Adrenal gland (tissue), 5 donors: Measurements from ENCODE around the gene ALPG.

Experiments
- POLR2A ChIP-seq, 2 donors: fragments of 450-650 bp; IDR thresholded peaks; one replicate each; pipeline ENCODE4 v1.6.1; 2017; ENCODE audit warnings: antibody characterized with exemption in 2 of 2, mild to moderate bottlenecking in 2 of 2, moderate library complexity in 1 of 2
- TF ChIP-seq, protein P1 (sequence below), 6 experiments: fragments of 450-650 bp in 4 of 6; fragments of 200-600 bp in 2 of 6; sonication (generic) in 1 of 6; IDR thresholded peaks; 1 replicate in 5 of 6; 2 replicates in 1 of 6; pipeline versions ENCODE4 v1.5.1 to v1.8.0; 2016 to 2021; ENCODE audit warnings: antibody characterized with exemption in 6 of 6, mild to moderate bottlenecking in 2 of 6, moderate library complexity in 1 of 6
- donor health status: DM: no; HTN: no; CAD: no.

DNA sequence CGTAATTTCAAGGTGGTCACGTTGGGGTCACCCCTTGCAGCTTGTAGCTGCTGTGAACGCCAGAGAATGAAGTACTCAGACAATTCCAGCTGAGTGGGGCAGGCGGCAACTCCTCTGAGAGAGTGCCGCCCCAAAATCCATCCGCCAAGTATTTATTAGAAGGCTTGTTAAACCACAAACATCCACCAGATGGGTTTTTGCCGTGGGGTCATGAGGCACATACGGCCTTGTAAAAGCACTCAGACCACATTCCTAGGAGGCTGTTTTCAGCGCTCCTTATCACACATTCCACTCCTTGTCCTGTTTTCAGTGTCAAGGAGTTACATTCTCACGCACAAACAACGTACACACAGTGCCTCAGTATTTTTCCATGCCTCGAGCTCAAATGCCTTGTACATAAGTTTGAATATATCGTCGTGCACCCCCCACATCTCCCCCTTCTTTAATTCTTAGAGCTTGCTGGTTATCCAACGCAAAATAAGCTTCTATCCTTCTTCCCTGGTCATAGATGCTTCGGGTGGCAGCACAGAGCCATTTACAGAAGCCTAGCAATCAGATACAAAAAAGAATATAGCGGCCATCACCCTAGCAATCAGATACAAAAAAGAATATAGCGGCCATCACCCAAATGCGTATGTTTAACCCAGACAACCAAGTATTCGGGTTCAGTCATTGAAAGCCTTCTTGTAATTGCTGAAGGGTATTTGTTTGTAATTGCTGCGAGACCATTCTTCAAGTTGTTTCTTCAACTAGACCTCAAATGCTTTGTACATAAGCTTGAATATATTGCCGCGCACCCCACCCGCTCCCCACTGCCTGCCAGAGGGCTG is 20.8 kb upstream of the ALPG start:
- TF ChIP-seq, protein P1, sequence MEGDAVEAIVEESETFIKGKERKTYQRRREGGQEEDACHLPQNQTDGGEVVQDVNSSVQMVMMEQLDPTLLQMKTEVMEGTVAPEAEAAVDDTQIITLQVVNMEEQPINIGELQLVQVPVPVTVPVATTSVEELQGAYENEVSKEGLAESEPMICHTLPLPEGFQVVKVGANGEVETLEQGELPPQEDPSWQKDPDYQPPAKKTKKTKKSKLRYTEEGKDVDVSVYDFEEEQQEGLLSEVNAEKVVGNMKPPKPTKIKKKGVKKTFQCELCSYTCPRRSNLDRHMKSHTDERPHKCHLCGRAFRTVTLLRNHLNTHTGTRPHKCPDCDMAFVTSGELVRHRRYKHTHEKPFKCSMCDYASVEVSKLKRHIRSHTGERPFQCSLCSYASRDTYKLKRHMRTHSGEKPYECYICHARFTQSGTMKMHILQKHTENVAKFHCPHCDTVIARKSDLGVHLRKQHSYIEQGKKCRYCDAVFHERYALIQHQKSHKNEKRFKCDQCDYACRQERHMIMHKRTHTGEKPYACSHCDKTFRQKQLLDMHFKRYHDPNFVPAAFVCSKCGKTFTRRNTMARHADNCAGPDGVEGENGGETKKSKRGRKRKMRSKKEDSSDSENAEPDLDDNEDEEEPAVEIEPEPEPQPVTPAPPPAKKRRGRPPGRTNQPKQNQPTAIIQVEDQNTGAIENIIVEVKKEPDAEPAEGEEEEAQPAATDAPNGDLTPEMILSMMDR (IDR thresholded peaks at IDR 0.05) = no peak
- no peak for TF ChIP-seq POLR2A (IDR thresholded peaks at IDR 0.05)
